Hematopoietic multipotent progenitor cell treated with erythropoietin and hydrocortisone succinate and interleukin-3 and kit ligand, for 4 days (in vitro differentiated cells): ENCODE data around the gene ARHGAP10.

Source experiments
- DNase-seq: peaks from one replicate; pipeline ENCODE4 v3.0.0-alpha.2; 2015

ARHGAP10 gene

DNA sequence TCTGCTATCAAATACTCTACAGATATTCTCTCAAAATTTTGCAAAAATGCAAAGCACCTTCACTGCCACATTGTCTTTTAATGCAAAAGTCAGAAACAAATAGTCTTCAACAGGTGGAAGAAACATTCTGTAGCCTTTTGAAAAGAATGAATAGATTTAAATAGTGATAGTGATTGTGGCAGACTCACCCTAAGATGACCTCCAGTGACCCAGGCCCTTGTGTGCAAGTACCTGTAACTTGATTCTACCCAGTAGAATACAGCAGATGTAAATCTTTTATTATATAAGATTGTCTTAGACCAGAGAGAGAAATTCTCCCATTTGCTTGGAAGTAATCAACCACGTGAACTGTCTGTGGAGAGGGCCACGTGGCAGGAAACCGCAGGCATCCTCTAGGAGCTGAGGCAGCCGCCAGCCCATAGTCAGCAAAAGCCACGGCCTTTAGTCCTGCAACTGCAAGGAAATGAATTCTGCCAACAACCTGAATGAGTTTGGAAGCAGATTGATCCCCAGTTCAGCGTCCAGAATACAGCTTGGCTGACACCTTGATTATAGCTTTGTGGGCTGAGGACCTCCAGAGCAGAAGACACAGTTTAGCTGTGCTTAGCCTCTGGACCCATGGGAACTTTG lies 272.5 kb downstream of the ARHGAP10 start:
- DNase-seq = peak; percentile 54

- no peak for DNase-seq
Measured at GRCh38 chr4:148006001-148006400, 274.1 kb downstream of the ARHGAP10 start.

DNA sequence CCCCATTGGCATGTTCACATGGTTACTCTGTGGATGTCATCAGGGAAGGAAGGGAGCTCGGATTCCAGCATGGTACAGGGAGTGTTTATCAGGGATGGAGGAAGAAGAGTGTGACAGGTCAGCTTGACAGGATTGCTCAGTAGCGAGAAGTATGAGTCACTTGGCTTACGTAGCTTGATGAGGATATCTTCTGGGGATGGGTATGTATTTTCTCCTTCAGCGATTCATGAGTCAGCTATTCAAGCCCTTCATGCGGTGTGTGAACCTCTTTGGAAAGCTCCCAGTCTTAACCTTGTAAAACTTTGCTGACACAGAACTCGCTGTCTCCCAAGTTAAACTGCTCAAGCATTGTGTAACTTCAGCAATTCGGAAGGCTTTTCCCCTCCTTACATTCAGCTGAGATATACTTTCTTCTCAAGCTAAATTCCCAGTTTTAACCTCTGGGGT lies 275.4 kb downstream of the ARHGAP10 start:
- peak; percentile 18 for DNase-seq

- DNase-seq = peak; percentile 43
Measured at GRCh38 chr4:148007792-148008191, 275.9 kb downstream of the ARHGAP10 start.

- peak; percentile 61 for DNase-seq
Measured at GRCh38 chr4:148015058-148015457, 283.2 kb downstream of the ARHGAP10 start.

DNA sequence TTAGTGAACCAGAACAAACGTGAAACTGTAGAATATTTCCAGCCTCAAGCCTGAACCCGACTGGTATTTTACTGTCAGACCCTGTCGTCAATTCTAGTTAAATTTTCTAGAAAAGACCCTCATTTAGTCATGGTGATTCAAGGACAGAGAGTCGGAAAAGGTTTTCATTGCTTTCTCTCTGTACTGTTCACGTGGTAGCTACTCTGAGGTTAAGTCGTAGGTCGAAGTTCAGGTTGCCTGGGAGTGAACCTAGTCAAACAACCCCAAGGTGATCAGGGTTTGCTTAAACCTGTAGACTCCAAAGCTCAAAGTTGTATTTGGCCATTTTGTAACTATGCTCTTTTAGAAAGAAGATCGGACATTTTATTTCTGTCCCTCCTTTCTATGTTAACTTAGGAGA lies 283.6 kb downstream of the ARHGAP10 start:
- no peak for DNase-seq

GRCh38 chr4:148016063-148016637 lies 284.3 kb downstream of the ARHGAP10 start:
- no peak for DNase-seq

- no peak for DNase-seq
Measured at GRCh38 chr4:148017801-148018200, 285.9 kb downstream of the ARHGAP10 start.

DNA sequence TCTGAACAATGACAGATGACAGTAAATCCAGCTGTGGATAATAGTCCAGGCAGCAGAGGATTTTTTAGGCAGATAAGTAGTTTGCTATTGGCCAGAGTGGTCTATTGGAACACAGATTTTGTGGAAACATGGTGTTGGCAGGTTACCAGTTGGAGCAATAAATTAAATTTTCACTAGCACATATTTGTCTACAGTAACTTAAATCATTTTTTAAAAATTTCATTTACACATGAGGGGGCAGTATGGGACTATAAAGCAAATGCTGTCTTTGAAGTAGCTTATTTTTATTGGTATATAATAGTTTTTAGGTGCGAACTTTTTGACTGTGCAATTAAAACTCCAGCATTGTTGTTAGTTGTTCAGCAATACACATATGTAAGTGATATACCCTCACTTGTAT lies 289.8 kb downstream of the ARHGAP10 start:
- DNase-seq = no peak

DNA sequence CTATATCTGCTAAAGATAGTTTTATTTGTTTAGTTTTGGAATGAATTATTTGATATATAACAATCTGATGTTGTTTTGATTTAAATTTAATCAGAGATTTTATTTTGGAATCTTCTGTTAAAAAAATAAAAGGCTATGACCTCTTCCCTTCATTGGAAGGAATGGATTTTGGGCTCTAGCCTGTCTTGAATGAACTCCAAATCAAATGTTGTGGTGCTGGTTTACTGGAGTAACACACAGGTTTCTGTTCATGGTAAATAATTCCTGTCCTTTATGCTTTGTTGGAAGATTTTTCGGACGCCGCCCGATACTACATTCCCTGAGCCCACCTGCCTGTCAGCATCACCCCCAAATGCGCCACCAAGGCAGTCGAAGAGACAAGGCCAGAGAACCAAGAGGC lies 291.1 kb downstream of the ARHGAP10 start:
- no peak for DNase-seq

GRCh38 chr4:148023512-148024181 lies 291.8 kb downstream of the ARHGAP10 start:
- no peak for DNase-seq

- no peak for DNase-seq
Measured at GRCh38 chr4:148025981-148026380, 294.1 kb downstream of the ARHGAP10 start.

DNA sequence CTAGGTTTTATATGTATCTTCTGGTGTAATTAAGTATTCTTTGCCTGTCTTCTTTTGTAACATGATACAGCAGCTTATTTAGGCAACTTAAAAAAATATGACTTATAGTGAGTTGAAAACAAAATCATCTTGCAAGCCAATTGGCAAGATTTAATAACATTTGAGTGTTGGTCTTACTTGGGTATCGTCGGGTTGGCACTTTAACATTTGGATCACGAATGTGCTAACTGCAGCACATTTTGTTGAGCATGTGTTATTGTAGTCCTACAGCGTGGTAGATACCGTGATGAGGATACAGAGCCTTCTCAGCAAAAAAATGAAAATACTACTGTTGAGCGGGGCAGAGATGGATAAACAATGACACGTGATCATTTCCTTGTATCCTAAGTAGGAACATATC lies 295.3 kb downstream of the ARHGAP10 start:
- no peak for DNase-seq

- DNase-seq = no peak
Measured at GRCh38 chr4:148029781-148030180, 297.9 kb downstream of the ARHGAP10 start.

GRCh38 chr4:148030193-148030873 lies 298.4 kb downstream of the ARHGAP10 start:
- peak; percentile 24 for DNase-seq

DNA sequence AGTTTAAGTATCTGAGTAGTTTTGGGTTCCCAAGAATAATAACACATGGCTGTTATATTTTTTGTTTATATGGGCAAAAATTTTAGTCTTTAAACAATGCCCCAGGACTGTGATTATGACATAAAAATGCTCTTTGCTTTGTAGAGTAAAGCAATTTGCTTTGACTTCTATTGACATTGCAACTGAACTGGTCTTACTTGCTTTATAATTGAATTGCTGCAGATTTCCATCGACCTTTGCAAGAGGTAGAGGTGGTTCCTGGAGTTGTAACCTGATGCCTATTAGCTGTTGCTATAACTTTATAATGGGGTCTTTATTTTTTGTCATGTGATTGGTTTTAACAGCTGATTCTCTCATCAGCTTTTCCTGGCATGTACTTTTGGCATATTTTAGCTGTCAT lies 302.9 kb downstream of the ARHGAP10 start:
- DNase-seq = no peak

GRCh38 chr4:148041606-148042329 lies 309.9 kb downstream of the ARHGAP10 start:
- DNase-seq = no peak

DNA sequence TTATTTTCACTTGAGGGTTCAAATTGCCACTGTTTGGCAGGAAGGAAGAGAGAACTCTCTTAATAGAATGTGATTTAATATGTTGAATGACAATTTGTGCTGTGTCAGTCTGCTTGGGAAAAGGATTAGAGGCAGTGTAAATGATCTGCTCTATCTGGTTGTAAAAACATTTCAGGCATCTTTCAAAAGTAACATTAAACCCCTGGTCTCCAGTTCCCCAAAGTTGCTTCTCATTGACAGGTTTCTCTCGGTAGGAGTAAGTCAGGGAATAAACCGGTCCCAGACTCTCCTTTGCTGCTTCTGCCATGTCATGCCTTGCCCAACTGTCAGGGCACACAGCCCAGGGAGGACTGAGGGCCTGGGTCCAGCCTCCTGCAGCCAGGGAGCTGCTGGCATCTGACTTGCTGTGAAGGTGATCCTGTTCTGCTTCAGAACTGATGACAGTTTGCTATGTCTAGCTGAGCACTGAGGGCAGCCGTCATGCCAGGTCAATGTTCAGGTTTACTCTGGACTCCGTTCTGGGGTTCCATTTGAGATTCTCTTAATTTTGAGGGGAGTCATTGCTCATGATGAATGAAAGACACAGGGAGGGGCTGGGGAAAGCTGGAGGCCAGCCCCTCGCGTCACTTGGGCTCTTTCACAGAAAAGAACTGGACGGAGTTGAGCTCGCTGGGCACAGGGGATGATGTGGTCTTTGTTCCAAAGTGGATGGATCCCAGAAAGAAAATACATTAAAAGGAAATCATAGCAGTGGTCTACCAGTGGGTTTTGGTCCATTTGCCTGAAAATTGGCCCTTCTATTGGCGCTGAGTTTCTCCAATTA lies 312.4 kb downstream of the ARHGAP10 start:
- DNase-seq = no peak

DNA sequence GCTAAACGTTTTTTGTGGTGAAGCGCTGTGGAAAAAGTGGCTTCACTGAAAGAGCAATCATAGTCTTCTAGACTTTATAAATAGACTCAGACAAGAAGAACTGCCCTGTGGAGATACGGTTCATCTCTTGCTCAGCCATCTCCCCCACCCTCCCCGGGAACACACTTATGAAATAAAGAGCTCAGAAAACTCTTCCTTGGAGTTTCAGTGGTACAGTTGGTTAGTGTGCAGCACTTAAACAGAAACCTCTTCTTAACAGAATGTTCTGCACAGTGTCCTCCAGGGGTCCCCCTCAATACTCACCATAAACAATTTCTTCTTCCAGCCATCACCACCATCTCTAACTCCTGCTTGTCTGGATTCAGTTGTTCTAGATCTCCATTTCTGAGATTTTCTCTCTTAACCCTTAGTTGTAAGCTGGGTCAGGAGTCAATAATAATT lies 313.0 kb downstream of the ARHGAP10 start:
- DNase-seq = peak; percentile 23

GRCh38 chr4:148048598-148048997 lies 316.7 kb downstream of the ARHGAP10 start:
- no peak for DNase-seq

GRCh38 chr4:148051403-148051802 lies 319.5 kb downstream of the ARHGAP10 start:
- DNase-seq = no peak

DNA sequence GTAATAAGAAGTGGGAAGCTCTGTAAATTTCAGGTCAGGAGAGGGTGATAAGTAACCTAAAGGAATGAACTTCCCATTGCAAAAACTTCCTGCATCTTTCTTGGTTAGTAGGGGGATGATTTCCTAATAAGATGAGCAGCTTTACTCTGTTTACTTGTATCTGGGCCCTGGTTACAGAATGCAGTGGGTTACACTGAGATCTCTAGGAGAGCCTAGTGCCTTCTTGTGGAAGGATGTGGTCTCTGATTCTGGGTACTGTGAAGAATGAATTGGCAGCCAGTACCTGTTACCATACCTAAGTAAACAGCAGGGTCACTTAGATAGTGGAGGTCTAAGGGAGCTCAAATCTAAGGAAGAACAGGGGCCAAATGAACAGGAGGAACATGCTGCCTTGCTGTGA lies 320.6 kb downstream of the ARHGAP10 start:
- peak; percentile 13 for DNase-seq
